ENCODE data around the gene CSF1R.
"Not testable (repeated sequence)": the region's sequence is repeated elsewhere in the genome, so short reads cannot be mapped to it uniquely, and the experiment has no call there.

CSF1R gene

DNA sequence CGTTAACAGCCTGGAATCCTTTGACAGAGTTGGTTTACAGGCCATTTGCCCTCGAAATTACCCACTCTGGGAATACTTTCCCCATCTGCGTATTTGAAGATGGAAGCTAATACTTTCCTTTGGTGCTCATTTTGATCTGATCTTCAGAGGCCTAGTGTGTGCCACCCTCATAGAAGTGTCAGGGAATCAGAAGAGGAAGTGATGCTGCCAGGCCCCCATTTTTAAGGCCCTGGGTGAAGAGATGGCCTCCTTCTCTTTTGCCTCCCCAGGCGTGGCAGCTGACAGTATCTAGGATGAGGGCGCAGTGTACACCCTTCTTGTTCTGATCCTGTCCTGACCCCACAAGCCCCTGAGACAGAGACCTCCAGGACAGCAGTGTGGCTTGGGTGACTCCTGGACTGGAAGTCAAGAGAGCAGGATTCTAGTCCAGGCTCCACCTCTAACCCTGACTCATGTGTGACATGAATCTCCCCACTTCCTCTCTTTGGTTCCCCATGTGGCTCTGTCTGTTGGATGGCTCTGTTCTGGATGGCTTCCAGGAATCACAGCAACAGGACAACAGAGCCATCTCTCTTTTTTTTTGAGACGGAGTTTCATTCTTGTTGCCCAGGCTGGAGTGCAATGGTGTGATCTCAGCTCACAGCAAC, 27.8 kb downstream of the CSF1R start:
- no peak for ATAC-seq
- no peak for DNase-seq
- Mint-ChIP-seq H3K4me1 (peaks cover 8% of the 10 kb centered on the region), H3K4me3 (no peak overlapping the region), H3K27ac (no peak overlapping the region), H3K9me3 (no peaks in the 10 kb centered on the region), H3K27me3 (peaks cover 5% of the 10 kb centered on the region)

DNA sequence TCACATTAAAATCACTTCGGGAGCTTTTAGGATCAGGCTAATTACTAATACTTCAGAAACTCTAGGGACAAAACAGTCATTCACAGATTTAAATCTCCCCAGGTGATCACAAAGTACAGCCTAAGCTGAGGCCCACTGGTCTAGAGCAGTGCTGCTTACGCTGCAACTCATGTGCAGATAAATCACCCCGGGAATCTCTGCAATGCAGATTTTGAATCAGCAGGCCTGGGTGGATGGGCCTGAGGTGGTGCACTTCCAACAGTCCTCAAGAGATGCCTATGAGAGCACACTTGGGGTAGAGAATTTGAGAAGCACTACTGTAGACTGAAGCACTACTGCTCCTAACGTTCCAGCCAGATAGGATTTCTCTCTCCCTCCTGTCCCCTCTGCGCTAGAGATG, 28.4 kb downstream of the CSF1R start:
- Mint-ChIP-seq H3K4me3 (no peak overlapping the region), H3K9me3 (no peaks in the 10 kb centered on the region), H3K27ac (no peak overlapping the region), H3K4me1 (peaks cover 8% of the 10 kb centered on the region), H3K27me3 (no peaks in the 10 kb centered on the region)
- ATAC-seq (no peak), DNase-seq (no peak)

DNA sequence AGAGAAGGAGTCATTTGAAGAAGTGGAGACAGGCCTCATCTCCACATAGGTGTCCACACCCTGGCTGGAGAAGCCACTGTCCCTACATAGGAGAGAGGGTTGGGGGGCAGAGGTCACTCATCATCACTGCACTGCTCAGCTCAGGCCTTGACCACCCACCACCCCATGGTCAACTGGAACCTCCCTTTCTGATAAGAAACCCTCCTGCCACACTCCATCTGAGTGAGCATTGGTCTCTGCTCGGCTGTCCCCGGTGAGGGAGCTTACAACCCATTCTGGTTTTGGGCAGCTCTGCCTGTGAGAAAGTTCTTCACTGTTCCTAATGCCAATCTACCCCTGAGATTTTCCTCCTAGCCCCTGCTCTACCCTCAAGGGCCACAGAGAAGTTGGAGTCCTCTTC, 28.8 kb downstream of the CSF1R start:
- Mint-ChIP-seq H3K4me3 (no peak overlapping the region), H3K27ac (no peak overlapping the region), H3K9me3 (no peaks in the 10 kb centered on the region), H3K27me3 (no peaks in the 10 kb centered on the region), H3K4me1 (peaks cover 8% of the 10 kb centered on the region)
- DNase-seq = no peak
- ATAC-seq = peak; percentile 22

DNA sequence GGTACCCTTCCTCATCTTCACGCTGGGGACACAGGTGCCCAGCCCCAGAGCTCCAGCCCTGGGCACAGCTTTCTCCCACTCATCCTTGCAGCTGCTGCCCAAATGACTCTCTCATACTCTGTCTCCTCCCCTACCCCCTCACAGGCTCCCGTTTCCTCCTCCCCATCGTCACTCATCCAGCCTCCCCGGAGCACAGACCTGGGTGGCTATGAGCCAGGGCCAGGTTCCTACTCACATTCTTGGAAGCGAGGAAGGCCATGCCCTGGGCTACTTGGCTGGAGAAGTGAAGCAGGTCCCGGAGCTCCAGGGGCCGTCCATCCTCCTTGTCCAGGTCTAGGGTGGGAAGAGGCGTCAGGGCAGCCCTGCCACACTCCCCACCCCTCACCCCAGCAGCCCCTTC, 29.3 kb downstream of the CSF1R start:
- DNase-seq (no peak), ATAC-seq (no peak)
- Mint-ChIP-seq H3K27ac (peak overlapping the region in 1 of 2 donors; percentile 89), H3K4me1 (peaks cover 8% of the 10 kb centered on the region), H3K9me3 (no peaks in the 10 kb centered on the region), H3K27me3 (no peaks in the 10 kb centered on the region), H3K4me3 (no peak overlapping the region)

DNA sequence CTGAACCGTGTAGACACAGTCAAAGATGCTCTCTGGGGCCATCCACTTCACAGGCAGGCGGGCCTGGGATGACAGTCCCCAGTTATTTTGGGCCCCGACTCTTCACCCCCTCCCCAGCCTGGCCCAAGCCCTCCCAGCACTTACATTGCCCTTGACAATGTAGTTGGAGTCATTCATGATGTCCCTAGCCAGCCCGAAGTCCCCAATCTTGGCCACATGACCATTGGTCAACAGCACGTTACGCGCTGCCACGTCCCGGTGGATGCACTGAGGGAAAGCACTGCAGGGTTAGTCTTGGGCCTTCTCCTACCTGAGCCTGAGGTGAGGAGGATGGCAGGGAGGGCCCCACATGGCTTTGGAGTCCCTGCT, 30.3 kb downstream of the CSF1R start:
- Mint-ChIP-seq H3K4me3 (no peak overlapping the region), H3K4me1 (peaks cover 8% of the 10 kb centered on the region), H3K9me3 (no peaks in the 10 kb centered on the region), H3K27me3 (no peaks in the 10 kb centered on the region), H3K27ac (no peak overlapping the region)
- DNase-seq (no peak), ATAC-seq (no peak)

DNA sequence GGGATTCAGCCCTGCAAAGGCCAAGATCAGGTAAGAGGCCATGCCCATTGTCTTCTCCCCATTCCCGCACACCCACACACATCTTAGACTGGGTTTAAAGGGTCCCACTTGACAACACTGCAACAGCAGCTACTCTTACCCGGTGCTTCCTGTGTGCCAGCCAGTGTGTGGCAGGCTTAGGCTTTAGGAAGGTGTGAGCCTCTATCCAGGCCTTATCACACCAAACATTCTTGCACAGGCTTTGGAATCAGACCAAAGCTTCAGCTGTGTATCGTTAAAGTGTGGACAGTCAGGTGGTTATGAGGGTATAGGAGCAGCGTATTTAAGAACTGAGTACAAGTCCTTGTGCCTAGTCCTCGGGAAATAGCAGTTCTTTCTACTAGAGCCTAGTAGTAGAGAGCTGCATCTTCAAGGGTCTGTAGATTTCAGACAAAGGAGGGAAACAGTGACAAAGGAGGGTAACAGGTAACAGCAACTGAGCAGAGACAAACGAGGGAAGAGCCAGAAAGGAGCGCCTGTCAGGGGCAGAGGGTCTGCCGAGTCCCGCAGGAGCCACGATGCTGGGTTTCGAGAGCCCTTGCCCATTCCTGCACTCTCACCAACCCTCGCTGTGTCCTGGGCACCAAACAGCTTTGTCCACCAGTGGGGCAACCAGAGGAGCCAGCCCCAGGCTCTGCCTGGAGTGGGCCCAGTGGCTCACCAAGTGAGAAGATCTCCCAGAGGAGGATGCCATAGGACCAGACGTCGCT, 30.9 kb downstream of the CSF1R start:
- no peak for ATAC-seq
- no peaks in the 10 kb centered on the region for H3K27me3 Mint-ChIP-seq
- no peaks in the 10 kb centered on the region for H3K9me3 Mint-ChIP-seq
- H3K4me1 Mint-ChIP-seq = peaks cover 8% of the 10 kb centered on the region
- no peak overlapping the region for H3K27ac Mint-ChIP-seq
- H3K4me3 Mint-ChIP-seq = no peak overlapping the region
- no peak for DNase-seq

DNA sequence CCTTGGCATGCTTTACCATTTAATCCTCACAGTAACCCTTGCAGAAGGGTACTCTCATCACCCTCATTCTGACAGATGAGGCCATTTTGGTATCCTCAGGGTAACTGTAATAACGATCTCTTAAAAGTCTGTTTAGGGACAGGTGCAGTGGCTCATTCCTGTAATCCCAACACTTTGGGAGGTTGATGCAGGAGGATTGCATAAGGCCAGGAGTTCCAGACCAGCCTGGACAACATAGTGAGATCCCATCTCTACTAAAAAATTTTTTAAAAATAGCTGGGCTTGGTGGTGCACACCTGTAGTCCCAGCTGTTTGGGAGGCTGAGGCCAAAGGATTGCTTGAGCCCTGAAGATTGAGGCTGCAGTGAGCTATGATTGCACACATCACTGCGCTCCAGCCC, 31.8 kb downstream of the CSF1R start:
- ATAC-seq (no peak), DNase-seq (no peak)
- Mint-ChIP-seq H3K27ac (no peak overlapping the region), H3K9me3 (no peaks in the 10 kb centered on the region), H3K27me3 (no peaks in the 10 kb centered on the region), H3K4me3 (no peak overlapping the region), H3K4me1 (peaks cover 14% of the 10 kb centered on the region)

DNA sequence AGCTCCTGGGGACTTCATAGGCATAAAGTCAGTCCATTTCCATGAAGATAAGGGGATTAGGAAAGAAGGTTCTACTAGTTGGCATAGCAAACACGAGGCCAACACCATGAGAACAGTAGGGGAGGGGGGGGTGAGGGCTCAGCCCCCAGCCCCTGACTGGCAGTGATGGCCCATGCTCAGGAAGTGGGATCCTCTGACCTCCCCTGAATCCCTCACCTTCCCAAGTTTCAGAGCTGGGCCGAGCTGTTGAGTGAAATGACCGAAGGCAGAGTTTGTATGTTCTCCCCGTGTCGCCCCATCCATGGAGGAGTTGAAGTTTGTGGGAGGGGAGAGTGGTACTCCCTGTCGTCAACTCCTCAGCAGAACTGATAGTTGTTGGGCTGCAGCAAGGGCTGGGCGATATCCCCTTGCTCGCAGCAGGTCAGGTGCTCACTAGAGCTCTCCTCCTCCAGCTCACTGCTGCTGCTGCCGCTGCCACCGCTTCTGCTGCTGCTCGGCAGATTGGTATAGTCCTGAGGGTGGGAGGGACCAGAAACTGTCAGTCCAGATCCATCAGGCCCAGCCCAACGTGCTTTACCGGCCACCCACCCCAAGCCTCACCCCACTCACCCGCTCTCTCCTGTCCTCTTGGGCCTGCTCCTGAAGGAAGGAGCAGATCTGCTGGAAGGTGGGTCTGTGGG, 32.5 kb downstream of the CSF1R start:
- Mint-ChIP-seq H3K27me3 (no peaks in the 10 kb centered on the region), H3K27ac (peak overlapping the region in 1 of 2 donors; percentile 45), H3K4me1 (peaks cover 12% of the 10 kb centered on the region), H3K4me3 (no peak overlapping the region), H3K9me3 (no peaks in the 10 kb centered on the region)
- no peak for ATAC-seq
- no peak for DNase-seq

DNA sequence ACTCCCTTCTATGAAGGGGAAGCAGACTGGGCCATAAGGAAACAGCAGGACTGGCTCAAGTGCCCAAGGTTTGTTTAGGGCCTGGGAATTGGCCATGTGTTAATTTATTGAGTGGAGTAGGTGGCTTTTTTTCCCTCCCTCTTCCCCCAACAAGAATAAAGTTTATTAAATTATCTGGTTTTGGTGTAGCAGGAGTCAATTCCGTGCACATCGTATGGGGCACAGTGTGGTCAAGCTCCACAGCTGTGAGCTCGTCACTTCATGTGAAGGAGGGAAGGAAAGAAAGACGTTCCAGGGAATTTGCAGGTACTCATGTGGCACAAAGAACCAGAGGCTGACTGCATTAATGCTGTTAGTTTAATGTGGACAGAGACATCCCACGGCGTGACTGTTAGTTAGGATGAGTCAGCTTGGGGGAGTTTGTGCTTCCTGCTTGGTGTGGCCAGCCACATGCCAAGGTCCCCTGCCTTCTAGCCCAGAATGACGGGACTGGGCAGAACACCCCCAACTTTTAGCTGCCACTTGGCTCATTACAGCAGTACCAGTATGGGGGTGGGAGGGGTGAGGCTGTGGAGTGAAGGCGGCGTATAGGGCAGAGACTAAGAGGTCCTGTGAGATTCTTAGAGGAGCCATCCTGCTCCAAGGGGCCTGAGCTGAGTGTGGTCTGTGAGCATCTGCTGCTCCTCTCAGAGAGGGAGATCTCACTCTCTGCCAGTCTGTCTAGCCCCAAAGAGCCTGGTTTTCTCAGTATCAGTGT, 33.2 kb downstream of the CSF1R start:
- no peaks in the 10 kb centered on the region for H3K27me3 Mint-ChIP-seq
- no peaks in the 10 kb centered on the region for H3K9me3 Mint-ChIP-seq
- ATAC-seq (peak; percentile 26), DNase-seq (no peak)
- peaks cover 6% of the 10 kb centered on the region for H3K4me1 Mint-ChIP-seq
- no peak overlapping the region for H3K4me3 Mint-ChIP-seq
- peak overlapping the region; percentile 59 to 80 for H3K27ac Mint-ChIP-seq

DNA sequence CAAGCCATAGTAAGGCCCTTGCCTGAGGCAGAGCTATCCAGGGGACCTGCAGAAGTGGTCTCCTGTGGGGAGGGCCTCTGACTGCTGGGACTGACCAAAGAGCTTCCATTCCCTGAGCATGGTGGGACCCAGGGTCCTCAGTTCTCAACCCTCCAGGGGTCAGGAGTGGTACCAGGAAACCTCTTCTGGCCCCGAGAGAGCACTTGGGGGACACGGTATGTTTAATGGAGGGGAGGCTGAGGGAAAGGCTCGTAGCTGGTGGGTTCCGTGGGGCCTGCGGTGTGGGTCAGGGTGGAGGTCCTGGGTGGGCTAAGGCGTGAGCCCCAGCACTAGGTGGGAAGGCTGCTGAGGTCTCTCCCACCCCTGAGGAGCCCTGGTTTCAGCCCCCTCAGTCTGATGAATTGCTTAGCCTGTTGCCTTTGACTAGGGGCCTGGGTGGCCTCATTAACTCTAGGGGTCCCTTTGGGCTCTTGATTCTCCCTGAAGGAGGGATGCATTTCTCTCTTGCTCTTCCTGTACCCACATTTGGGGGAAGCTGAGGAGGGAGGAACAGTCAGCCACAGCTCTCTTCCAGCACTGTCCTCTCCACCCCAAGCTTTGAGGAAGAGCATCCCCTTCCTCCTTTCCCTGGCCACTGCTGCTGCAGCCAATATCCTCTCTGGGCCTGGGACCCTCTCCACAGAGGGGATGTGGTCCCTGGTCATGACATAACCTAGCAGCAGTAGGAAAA, 34.0 kb downstream of the CSF1R start:
- H3K4me3 Mint-ChIP-seq = no peak overlapping the region
- H3K27me3 Mint-ChIP-seq = no peaks in the 10 kb centered on the region
- ATAC-seq (no peak), DNase-seq (no peak)
- no peaks in the 10 kb centered on the region for H3K9me3 Mint-ChIP-seq
- H3K27ac Mint-ChIP-seq = peak overlapping the region; percentile 80 to 84
- peaks cover 6% of the 10 kb centered on the region for H3K4me1 Mint-ChIP-seq

DNA sequence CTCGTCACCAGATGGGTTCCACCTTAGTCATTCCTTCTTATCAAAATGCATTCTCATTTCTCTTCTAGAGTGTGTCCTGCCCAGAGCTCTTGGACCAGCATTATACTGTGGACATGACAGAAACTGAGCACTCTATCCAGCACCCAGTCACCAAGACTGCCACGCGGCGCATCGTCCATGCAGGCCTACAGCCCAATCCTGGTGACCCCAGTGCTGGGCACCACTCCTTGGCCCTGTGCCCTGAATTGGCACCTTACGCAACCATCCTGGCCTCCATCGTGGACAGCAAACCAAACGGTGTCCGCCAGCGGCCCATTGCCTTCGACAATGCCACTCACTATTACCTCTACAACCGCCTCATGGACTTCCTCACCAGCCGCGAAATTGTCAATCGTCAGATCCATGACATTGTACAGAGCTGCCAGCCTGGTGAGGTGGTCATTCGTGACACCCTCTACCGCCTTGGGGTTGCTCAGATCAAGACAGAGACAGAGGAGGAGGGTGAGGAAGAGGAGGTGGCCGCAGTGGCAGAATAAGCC, 34.6 kb downstream of the CSF1R start:
- no peak for ATAC-seq
- DNase-seq = no peak
- Mint-ChIP-seq H3K27me3 (no peaks in the 10 kb centered on the region), H3K9me3 (no peaks in the 10 kb centered on the region), H3K4me1 (peaks cover 6% of the 10 kb centered on the region), H3K4me3 (no peak overlapping the region), H3K27ac (peak overlapping the region in 1 of 2 donors; percentile 84)

DNA sequence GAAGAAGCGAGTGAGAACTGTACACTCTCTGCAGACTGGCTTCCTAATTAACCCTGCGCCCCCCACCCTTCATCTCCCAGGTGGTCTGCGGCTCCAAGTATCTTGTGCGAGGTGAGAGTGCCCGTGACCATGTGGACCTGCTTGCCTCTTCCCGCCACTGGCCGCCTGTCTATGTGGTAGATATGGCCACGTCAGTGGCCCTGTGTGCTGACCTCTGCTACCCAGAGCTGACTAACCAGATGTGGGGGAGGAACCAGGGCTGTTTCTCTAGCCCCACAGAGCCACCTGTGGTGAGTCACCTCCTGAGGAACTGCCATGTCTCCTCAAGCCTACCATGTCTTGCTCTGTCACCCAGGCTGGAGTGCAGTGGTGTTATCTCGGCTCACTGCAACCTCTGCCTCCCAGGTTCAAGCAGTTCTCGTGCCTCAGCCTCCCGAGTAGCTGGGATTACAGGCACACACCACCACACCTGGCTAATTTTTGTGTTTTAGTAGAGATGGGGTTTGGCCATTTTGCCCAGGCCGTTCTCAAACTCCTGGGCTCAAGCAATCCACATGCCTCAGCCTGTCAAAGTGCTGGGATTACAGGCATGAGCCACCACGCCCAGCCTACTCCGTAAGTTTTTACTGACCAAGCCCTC, 36.1 kb downstream of the CSF1R start:
- not testable (repeated sequence) for H3K4me3 Mint-ChIP-seq, H3K4me1 Mint-ChIP-seq, H3K9me3 Mint-ChIP-seq, H3K27me3 Mint-ChIP-seq, H3K27ac Mint-ChIP-seq, DNase-seq, ATAC-seq

DNA sequence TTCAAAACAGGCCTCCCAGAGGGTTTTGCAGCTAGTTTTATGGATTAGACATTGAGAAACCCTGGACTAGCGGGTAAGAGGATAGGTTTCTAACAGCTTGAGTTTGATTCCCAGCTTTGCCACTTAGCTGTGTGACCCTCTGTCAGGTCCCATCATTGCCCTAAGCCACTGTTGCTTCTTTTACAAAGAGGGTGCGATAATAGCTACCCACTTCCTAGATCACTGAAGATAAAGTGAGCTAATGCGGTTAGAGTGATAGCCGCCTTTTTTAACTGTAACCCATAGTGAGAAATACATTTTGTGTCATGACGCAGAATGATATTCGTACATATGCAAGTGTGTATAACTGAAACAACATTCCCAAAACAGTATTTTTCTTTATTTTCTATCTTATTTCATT, 40.3 kb downstream of the CSF1R start:
- Mint-ChIP-seq H3K4me1 (peaks cover 28% of the 10 kb centered on the region), H3K9me3 (no peaks in the 10 kb centered on the region), H3K27ac (no peak overlapping the region), H3K27me3 (no peaks in the 10 kb centered on the region), H3K4me3 (no peak overlapping the region)
- DNase-seq (no peak), ATAC-seq (no peak)

DNA sequence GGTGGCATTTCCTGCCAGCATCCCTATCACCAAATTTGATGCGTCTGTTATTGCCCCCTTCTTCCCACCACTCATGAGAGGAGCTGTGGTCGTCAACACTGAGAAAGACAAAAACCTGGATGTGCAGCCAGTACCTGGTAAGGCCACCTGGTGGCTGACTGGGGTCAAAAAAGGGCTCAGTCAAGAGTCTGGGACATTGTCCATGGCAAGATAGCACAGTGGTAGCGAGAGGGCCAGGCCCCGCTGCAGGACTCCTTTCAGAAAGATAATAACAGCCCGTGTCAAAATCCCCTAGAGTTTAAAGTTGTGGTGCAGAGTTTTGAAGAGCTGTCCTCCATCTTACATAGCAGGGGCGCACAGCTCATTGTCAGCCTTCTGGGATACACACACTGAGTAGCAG, 40.8 kb downstream of the CSF1R start:
- peaks cover 28% of the 10 kb centered on the region for H3K4me1 Mint-ChIP-seq
- DNase-seq = no peak
- ATAC-seq = no peak
- H3K27me3 Mint-ChIP-seq = no peaks in the 10 kb centered on the region
- no peak overlapping the region for H3K4me3 Mint-ChIP-seq
- H3K27ac Mint-ChIP-seq = peak overlapping the region in 1 of 2 donors; percentile 8
- no peaks in the 10 kb centered on the region for H3K9me3 Mint-ChIP-seq

DNA sequence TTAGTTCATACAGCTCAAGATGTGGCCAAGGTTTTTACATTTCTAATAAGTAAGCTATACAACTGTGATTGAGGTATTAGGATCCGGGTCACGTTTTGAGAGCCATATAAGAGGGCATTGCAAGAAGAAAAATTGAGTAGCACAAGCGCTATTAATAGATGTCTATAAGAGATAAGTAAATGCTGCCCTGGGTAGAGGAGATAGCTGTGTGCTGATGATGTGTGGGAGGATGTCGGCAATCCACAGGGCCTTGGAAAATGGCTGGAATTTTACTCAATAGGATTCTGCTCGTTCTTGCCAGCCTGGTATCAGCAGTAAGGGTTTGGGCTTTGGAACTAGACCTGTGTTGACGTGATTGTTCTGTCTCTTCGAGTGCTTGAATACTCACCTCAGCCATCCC, 41.6 kb downstream of the CSF1R start:
- Mint-ChIP-seq H3K9me3 (no peaks in the 10 kb centered on the region), H3K4me3 (no peak overlapping the region), H3K27ac (no peak overlapping the region), H3K27me3 (no peaks in the 10 kb centered on the region), H3K4me1 (peaks cover 23% of the 10 kb centered on the region)
- ATAC-seq (no peak), DNase-seq (no peak)
